GM18507 (cell line): Measurements from ENCODE around the gene ZNF497.

ENCODE experiments used
- DNase-seq: peaks from one replicate; pipeline ENCODE4 v3.0.0; 2011; ENCODE audit warnings: low read depth; ENCODE audit not compliant: insufficient read length; ENCODE audit errors: extremely low spot score
- FAIRE-seq: peaks from 2 replicates; lab custom pipeline; 2011; peaks lifted over from hg19 to GRCh38; lab: Jason Lieb, UNC

ZNF497 gene

GRCh38 chr19:58372311-58373133, 10.0 kb upstream of the ZNF497 start:
- DNase-seq = no peak
- FAIRE-seq = no peak

- DNase-seq (no peak), FAIRE-seq (no peak)
Measured at GRCh38 chr19:58368561-58369360, 6.2 kb upstream of the ZNF497 start.

GRCh38 chr19:58367698-58368454, 5.3 kb upstream of the ZNF497 start:
- FAIRE-seq (no peak), DNase-seq (no peak)

GRCh38 chr19:58366585-58367430, 4.3 kb upstream of the ZNF497 start:
- FAIRE-seq = no peak

GRCh38 chr19:58364146-58364545, 1.6 kb upstream of the ZNF497 start:
- FAIRE-seq = no peak
- no peak for DNase-seq

More at GRCh38 chr19:58366585-58367430, 4.3 kb upstream of the ZNF497 start:
- DNase-seq = no peak

- FAIRE-seq = no peak
- DNase-seq = peak; percentile 32
Measured at GRCh38 chr19:58361900-58362271, 665 bp downstream of the ZNF497 start.

- no peak for FAIRE-seq
- DNase-seq = no peak
Measured at GRCh38 chr19:58357481-58358145, 4.9 kb downstream of the ZNF497 start.

- FAIRE-seq = no peak
Measured at GRCh38 chr19:58356766-58357480, 5.6 kb downstream of the ZNF497 start.

GRCh38 chr19:58355908-58356765, 6.4 kb downstream of the ZNF497 start:
- no peak for DNase-seq
- FAIRE-seq = no peak

More at GRCh38 chr19:58356766-58357480, 5.6 kb downstream of the ZNF497 start:
- no peak for DNase-seq

- DNase-seq (no peak), FAIRE-seq (no peak)
Measured at GRCh38 chr19:58355215-58355796, 7.2 kb downstream of the ZNF497 start.

- no peak for FAIRE-seq
- DNase-seq = no peak
Measured at GRCh38 chr19:58354478-58355030, 8.0 kb downstream of the ZNF497 start.

GRCh38 chr19:58353717-58354477, 8.7 kb downstream of the ZNF497 start:
- DNase-seq = no peak
- no peak for FAIRE-seq

GRCh38 chr19:58352760-58353671, 9.5 kb downstream of the ZNF497 start, which contains the start of gene A1BG:
A1BG (minus strand) TSS chr19:58353492; CDS start chr19:58353437, 55 bp downstream.
- DNase-seq (no peak), FAIRE-seq (no peak)

- DNase-seq = no peak
- no peak for FAIRE-seq
Measured at GRCh38 chr19:58351990-58352755, 10.4 kb downstream of the ZNF497 start.
